HG03103 (cell line): Measurements from ENCODE around the gene NAGK.
"Not testable (repeated sequence)": the region's sequence is repeated elsewhere in the genome, so short reads cannot be mapped to it uniquely, and the experiment has no call there.

Experiments
- ATAC-seq: cut with Tn5 transposase; IDR thresholded peaks from one replicate; pipeline ENCODE4 v1.9.1; 2021; ENCODE audit warnings: low read depth; ENCODE audit not compliant: unreplicated experiment

Gene NAGK

DNA sequence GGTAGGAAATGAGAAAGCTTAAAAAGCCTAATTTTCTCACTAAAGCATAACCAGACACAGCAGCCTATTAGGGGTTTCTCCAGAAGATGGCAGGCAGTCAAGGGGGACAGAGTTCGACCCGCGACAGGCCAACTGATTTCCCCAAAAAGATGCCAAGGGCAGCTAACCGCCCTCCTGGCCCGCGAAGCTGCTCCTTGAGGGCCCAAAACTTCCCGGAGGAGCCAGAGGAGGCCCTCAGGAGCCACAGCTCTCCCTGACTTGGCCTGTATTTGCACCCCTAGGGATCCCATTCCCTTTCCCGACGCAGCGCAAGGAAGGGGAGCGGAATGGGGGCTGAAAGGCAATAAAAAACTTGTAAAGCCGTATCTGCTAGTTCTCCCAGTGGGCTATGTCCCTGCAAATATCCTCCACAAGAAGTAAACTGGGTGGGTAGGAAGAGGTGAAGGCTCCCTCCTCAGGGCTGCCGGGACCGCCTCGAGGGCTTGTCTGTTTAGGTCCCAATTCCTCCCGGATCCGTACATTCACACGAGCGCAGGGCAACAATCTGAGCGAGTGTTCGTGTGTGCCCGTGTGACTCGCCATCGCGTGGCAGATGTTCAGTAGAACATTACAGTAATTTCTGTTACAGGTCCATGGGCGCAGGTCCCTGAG, 756 bp upstream of the NAGK start:
- peak; percentile 0 for ATAC-seq

DNA sequence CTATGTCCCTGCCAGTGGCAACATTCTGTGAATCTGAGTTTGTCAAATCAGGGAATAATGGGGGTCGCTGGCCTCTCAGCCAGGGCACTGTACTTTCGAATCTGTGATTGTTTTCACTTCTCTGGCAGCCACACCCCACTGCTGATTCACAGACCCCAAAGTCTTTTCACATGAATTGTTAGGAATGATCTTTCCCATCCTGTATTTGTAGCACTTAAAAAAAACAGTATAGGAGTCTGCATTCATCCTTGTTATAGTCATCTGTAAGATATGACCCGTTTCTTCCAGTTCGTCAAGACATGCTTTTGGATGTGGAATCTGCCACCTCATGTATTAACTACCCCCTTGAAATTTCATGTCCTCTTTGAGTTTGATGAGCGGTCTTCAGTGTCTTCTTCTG, 928 bp downstream of the NAGK start:
- ATAC-seq, result no peak

- no peak for ATAC-seq
Measured at GRCh38 chr2:71070294-71071093, 2.0 kb downstream of the NAGK start.

DNA sequence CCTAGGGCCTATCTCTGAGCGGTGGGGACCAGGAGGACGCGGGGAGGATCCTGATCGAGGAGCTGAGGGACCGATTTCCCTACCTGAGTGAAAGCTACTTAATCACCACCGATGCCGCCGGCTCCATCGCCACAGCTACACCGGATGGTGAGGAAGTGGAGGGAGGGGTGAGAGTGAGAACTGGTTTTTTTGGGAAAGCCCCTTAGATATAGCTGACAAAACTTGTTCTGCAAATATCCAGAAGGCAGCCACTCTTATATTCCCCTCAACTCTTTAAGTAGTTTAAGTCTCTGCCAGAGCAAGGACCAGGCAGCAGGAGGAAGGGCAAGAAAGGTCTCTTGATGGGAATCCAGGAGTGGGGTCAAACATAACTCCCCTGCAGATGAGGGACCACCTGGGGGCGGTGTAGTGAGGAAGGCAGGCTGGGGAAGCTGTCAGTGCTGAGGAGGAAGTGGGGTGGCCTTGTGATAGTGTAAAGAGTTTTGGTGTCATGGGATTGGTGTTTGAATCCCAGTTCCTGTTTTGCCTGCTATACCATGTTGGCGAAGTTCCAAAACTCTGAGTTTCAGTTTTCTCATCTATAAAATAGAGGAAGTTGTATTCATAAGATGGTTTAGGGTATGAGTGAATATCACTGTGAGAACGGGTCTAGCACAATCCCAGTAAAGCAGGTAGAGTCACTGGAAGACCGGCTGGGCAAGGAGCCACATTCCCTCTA, 3.4 kb downstream of the NAGK start:
- ATAC-seq, result peak; percentile 37

DNA sequence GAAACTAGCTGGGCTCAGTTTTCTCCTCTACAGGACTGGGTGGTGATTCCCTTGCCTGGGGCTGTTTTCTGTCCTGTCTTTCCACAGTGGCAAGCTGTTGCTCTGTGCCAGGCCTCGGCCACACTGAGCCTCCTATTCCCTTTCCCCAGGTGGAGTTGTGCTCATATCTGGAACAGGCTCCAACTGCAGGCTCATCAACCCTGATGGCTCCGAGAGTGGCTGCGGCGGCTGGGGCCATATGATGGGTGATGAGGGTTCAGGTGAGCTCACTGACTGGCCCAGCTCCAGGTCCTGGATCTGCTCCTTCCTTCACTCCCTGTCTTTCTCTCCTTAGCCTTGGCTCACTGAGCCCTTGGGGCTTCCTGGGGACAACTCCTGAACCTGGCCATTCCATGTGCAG, 4.0 kb downstream of the NAGK start:
- ATAC-seq, result no peak

GRCh38 chr2:71073475-71073874, 5.0 kb downstream of the NAGK start:
- no peak for ATAC-seq

DNA sequence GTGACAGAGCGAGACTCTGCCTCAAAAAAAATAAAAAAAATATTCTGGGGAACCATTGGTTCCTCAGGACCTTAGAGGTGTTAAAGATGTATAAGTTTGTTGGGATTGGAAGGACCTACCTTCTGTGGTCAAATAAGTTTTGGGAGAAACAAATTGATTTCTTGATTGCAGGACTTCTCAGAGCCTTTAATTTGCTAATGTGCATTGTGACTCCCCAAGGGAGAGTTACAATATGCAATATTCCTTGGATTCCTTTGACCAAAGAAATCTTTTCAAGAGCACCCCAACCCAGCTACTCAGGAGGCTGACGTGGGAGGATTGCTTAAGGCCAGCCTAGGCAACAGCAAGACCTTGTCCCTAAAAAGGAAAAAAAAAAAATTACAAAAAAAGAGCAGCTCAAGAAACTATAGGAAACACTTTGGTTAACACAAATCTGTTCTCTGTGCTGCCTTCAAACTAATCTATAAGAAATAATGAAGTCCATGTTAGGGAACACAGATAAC, 6.5 kb downstream of the NAGK start:
- ATAC-seq, result no peak

DNA sequence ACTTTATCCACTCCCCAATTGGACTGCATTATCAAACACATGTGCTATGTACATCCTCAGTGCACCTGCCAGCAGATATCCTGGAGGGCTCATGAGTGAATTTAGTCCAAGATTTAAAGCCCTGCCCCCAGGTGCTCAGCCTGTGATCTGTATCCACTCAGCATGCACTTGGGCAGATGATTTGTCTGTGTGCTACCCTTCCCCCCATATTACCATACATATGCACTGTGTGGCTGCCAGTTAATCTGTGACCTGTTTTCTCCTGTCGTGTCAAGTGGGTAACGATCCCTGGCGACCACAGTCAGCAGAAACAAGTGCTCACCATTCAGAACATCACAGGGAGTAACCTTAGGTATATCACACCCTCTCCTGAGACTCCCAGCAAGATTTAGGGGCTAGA, 10.2 kb downstream of the NAGK start:
- no peak for ATAC-seq

GRCh38 chr2:71082402-71083252, 14.2 kb downstream of the NAGK start:
- peak; percentile 60 for ATAC-seq

DNA sequence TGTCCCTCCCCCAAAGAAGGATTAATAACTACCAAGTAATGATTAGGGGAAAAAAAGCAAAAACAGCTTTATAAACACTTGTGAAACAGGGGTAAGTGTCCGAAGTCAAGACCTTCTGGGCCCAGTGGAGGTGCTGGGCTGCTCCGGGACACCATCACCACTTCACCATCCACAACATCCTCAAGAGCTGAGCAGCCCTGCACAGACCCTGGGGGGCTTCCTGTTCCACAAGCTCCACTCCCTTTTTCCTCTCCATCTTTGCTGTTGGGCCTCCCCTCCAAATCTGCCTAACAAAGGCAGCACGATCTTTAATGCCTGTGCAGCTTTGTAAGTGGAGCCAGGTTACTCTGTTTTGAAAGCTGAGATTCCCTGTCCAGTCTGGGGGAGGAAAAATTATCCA, 14.8 kb downstream of the NAGK start:
- not testable (repeated sequence) for ATAC-seq

DNA sequence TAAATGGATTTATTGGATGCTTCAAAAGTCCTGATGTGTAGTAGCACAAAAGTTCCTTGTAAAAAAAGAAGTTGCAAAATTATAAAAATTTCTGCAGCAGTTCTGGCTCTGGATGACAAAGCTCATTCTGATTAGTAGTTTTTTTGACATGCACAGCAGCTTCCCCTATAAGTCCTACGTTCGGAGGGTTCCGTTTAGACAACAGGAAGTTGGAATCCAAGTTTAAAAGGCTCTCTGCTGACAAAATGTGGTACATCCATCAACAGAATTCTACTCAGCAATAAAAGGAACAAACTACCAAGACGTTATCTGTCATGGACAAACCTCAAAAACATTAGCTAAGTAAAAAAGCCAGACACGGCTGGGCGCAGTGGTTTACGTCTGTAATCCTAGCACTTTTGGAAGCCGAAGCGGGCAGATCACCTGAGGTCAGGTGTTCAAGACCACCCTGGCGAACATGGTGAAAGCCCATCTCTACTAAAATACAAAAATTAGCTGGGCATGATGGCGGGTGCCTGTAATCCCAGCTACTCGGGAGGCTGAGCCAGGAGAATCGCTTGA, 15.4 kb downstream of the NAGK start:
- not testable (repeated sequence) for ATAC-seq

DNA sequence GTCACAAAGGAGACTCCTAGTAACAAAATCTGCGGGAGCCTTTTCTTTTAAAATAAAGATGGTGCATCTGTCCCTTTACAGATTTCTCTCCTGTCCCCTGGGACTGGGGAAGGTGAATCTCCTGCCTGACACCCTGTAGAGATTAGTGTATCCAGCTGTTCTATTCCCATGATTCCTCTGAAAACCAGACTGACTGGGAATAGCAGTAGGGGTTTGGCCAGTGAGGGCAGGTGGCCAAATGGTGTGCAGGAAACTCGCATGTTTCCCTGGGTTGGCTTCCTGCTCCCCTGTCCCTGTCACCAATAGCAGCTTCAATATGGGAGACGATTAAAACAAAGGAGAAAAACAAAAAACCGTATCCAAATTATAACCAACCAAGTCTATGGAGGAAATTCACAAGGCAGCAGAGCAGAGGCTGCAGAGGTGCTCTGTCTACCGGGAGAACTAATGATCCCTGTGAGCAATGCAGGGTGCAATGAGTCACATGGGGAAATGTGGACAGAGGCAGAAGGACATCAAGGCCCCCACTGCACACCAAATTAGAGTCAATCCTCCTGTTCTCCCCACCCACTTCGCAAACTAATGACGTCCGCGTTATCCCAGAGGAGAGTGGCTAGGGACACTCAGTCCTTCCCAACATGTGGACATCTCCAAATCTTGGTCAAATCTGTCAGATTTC, 17.0 kb downstream of the NAGK start:
- not testable (repeated sequence) for ATAC-seq

DNA sequence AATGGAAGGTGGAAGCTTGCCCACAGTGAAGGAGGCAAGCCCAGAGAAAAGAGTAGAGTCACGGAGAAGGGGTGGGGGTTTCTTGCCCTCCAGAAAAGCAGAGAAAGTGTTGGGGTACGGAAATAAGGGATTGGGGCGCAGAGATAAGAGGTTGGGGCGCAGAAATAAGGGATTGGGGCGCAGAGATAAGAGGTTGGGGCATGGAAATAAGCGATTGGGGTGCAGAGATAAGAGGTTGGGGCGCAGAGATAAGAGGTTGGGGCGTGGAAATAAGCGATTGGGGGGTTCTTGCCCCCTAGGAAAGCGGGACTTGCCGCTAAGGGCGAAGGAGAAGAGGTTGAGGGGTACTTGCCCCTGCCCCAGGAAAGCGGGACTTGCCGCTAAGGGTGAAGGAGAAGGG, 21.0 kb downstream of the NAGK start:
- ATAC-seq, result not testable (repeated sequence)

DNA sequence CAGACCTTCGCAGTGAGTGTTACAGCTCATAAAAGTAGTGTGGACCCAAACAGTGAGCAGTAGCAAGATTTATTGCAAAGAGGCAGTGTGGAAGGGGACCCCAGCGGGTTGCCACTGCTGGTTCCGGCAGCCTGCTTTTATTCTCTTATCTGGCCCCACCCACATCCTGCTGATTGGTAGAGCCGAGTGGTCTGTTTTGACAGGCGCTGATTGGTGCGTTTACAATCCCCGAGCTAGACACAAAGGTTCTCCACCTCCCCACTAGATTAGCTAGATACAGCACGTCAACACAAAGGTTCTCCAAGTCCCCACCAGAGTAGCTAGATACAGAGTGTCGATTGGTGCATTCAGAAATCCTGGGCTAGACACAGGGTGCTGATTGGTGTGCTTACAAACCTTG, 23.4 kb downstream of the NAGK start:
- not testable (repeated sequence) for ATAC-seq

- ATAC-seq, result not testable (repeated sequence)
Measured at GRCh38 chr2:71092491-71093260, 24.2 kb downstream of the NAGK start.

- no peak for ATAC-seq
Measured at GRCh38 chr2:71100195-71100964, 31.9 kb downstream of the NAGK start.

GRCh38 chr2:71101656-71102055, 33.2 kb downstream of the NAGK start:
- no peak for ATAC-seq
